Skeletal muscle satellite cell (primary cell): ENCODE results near the gene BCL7B.
"Not testable (repeated sequence)": the region's sequence is repeated elsewhere in the genome, so short reads cannot be mapped to it uniquely, and the experiment has no call there.

Experiments used
- H3K27me3 ChIP-seq: 2 replicates; pipeline ENCODE4 v1.7.0; 2013; ENCODE audit warnings: low read length; ENCODE audit not compliant: control insufficient read depth, insufficient read depth
- H3K36me3 ChIP-seq: 2 replicates; pipeline ENCODE4 v1.7.0; 2013; ENCODE audit warnings: mild to moderate bottlenecking, control low read depth, low read length; ENCODE audit not compliant: insufficient read depth
- H3K4me1 ChIP-seq: 2 replicates; pipeline ENCODE4 v1.7.0; 2013; ENCODE audit warnings: low read length; ENCODE audit not compliant: control insufficient read depth, insufficient read depth
- H3K4me2 ChIP-seq: 2 replicates; pipeline ENCODE4 v1.7.0; 2013; ENCODE audit warnings: mild to moderate bottlenecking, low read length
- H3K4me3 ChIP-seq: 2 replicates; pipeline ENCODE4 v1.7.0; 2013; ENCODE audit warnings: low read length
- H3K9ac ChIP-seq: 2 replicates; pipeline ENCODE4 v1.7.0; 2013; ENCODE audit warnings: mild to moderate bottlenecking, low read depth, low read length, moderate library complexity
- H3K9me3 ChIP-seq: replicated peaks from 2 replicates; pipeline ENCODE4 v1.7.0; 2013; ENCODE audit warnings: mild to moderate bottlenecking, control low read depth, low read length

BCL7B gene

GRCh38 chr7:73512018-73512780 is 45.3 kb downstream of the BCL7B start:
- no peaks in the 10 kb centered on the region for H3K9me3 ChIP-seq
- H3K9ac ChIP-seq, result no peak overlapping the region

GRCh38 chr7:73509463-73509862 is 48.0 kb downstream of the BCL7B start:
- Histone ChIP-seq H3K9ac (no peak overlapping the region), H3K9me3 (no peaks in the 10 kb centered on the region), H3K36me3 (peaks cover 56% of the 10 kb centered on the region), H3K27me3 (no peaks in the 10 kb centered on the region), H3K4me2 (no peak overlapping the region), H3K4me1 (peaks cover 8% of the 10 kb centered on the region), H3K4me3 (no peak overlapping the region)

More at GRCh38 chr7:73512018-73512780, 45.3 kb downstream of the BCL7B start:
- Histone ChIP-seq H3K4me1 (peaks cover 8% of the 10 kb centered on the region), H3K4me3 (no peak overlapping the region), H3K27me3 (no peaks in the 10 kb centered on the region), H3K36me3 (peaks cover 65% of the 10 kb centered on the region), H3K4me2 (no peak overlapping the region)

- Histone ChIP-seq H3K4me3 (no peak overlapping the region), H3K4me1 (peaks cover 3% of the 10 kb centered on the region), H3K9me3 (no peaks in the 10 kb centered on the region), H3K4me2 (no peak overlapping the region), H3K36me3 (peaks cover 60% of the 10 kb centered on the region), H3K9ac (no peak overlapping the region), H3K27me3 (no peaks in the 10 kb centered on the region)
Observed at GRCh38 chr7:73507556-73507955, 49.9 kb downstream of the BCL7B start.

GRCh38 chr7:73504920-73505319 is 52.6 kb downstream of the BCL7B start:
- Histone ChIP-seq H3K4me3 (no peak overlapping the region), H3K4me2 (no peak overlapping the region), H3K9me3 (no peaks in the 10 kb centered on the region), H3K4me1 (no peaks in the 10 kb centered on the region), H3K9ac (no peak overlapping the region), H3K27me3 (no peaks in the 10 kb centered on the region), H3K36me3 (peaks cover 65% of the 10 kb centered on the region)

- H3K4me1 ChIP-seq, result no peaks in the 10 kb centered on the region
- no peak overlapping the region for H3K9ac ChIP-seq
- H3K4me3 ChIP-seq, result no peak overlapping the region
- H3K4me2 ChIP-seq, result no peak overlapping the region
- H3K9me3 ChIP-seq, result no peaks in the 10 kb centered on the region
- H3K27me3 ChIP-seq, result no peaks in the 10 kb centered on the region
- H3K36me3 ChIP-seq, result peaks cover 69% of the 10 kb centered on the region
Observed at GRCh38 chr7:73504017-73504416, 53.5 kb downstream of the BCL7B start.

- H3K36me3 ChIP-seq, result peaks cover 72% of the 10 kb centered on the region
- H3K4me3 ChIP-seq, result no peak overlapping the region
- H3K4me1 ChIP-seq, result no peaks in the 10 kb centered on the region
- H3K9ac ChIP-seq, result no peak overlapping the region
- no peak overlapping the region for H3K4me2 ChIP-seq
- no peaks in the 10 kb centered on the region for H3K27me3 ChIP-seq
- no peaks in the 10 kb centered on the region for H3K9me3 ChIP-seq
Observed at GRCh38 chr7:73503229-73503628, 54.3 kb downstream of the BCL7B start.

GRCh38 chr7:73496626-73497025 is 60.9 kb downstream of the BCL7B start:
- H3K36me3 ChIP-seq, result peaks cover 74% of the 10 kb centered on the region
- H3K4me3 ChIP-seq, result no peak overlapping the region
- no peaks in the 10 kb centered on the region for H3K27me3 ChIP-seq
- no peak overlapping the region for H3K4me2 ChIP-seq
- no peaks in the 10 kb centered on the region for H3K9me3 ChIP-seq
- H3K4me1 ChIP-seq, result no peaks in the 10 kb centered on the region
- no peak overlapping the region for H3K9ac ChIP-seq

GRCh38 chr7:73495507-73495906 is 62.0 kb downstream of the BCL7B start:
- not testable (repeated sequence) for H3K9me3 ChIP-seq, H3K9ac ChIP-seq, H3K4me2 ChIP-seq, H3K4me3 ChIP-seq, H3K27me3 ChIP-seq, H3K4me1 ChIP-seq
- H3K36me3 ChIP-seq, result peaks cover 72% of the 10 kb centered on the region

- peaks cover 62% of the 10 kb centered on the region for H3K36me3 ChIP-seq
- H3K9ac ChIP-seq, result no peak overlapping the region
- H3K27me3 ChIP-seq, result no peaks in the 10 kb centered on the region
- no peaks in the 10 kb centered on the region for H3K4me1 ChIP-seq
- H3K4me2 ChIP-seq, result no peak overlapping the region
- H3K9me3 ChIP-seq, result no peaks in the 10 kb centered on the region
- H3K4me3 ChIP-seq, result no peak overlapping the region
Observed at GRCh38 chr7:73489976-73490375, 67.5 kb downstream of the BCL7B start.

- no peak overlapping the region for H3K4me3 ChIP-seq
- no peak overlapping the region for H3K4me2 ChIP-seq
Observed at GRCh38 chr7:73487486-73487885, 70.0 kb downstream of the BCL7B start.

More at GRCh38 chr7:73487486-73487885, 70.0 kb downstream of the BCL7B start:
- H3K9me3 ChIP-seq, result no peaks in the 10 kb centered on the region
- H3K4me1 ChIP-seq, result no peaks in the 10 kb centered on the region
- H3K27me3 ChIP-seq, result no peaks in the 10 kb centered on the region
- no peak overlapping the region for H3K9ac ChIP-seq
- H3K36me3 ChIP-seq, result peaks cover 61% of the 10 kb centered on the region
